Epithelial cell of alveolus of lung (primary cell): ENCODE results near the gene MLH1. TPM values are rescaled to one million over a fixed set of nuclear protein-coding genes. Genes with fewer than 3 reads are reported as not detected.

Experiments
- total RNA-seq: library from RNA; depleted of rRNA; stranded (reverse); fragments of >200 nt; gene quantifications from 2 replicates; pipeline ENCODE4 v1.2.1, GENCODE V29; 2015

The MLH1 gene
- 23.6 and 34.8 TPM in 2 replicates for total RNA-seq

GRCh38 chr3:36993326-36994283, at the start of gene MLH1:
TSS of gene MLH1 (plus strand) at chr3:36993518. CDS start at chr3:36993548, 30 bp downstream.

GRCh38 chr3:36944641-36945270, 48.6 kb upstream of the MLH1 start, which contains the start of gene TRANK1:
TSS of gene TRANK1 (minus strand) at chr3:36945054. CDS start at chr3:36944809, 245 bp downstream.

GRCh38 chr3:36992806-36993325, 452 bp upstream of the MLH1 start, which contains the start of gene EPM2AIP1:
TSS of gene EPM2AIP1 (minus strand) at chr3:36993131. CDS start at chr3:36993077, 54 bp downstream.

Other genes starting within 250 kb of the MLH1 start
- gene DCLK3, start 229.0 kb upstream of the MLH1 start, total RNA-seq = 0.39 TPM in 1 of 2 replicates, not detected in the other
- gene TRANK1, start 48.5 kb upstream of the MLH1 start, total RNA-seq = 5.5 and 6.1 TPM in 2 replicates
- gene EPM2AIP1, start 387 bp upstream of the MLH1 start, total RNA-seq = 5.2 and 15.3 TPM in 2 replicates
- gene LRRFIP2, start 181.1 kb downstream of the MLH1 start, total RNA-seq = 28.4 and 35.1 TPM in 2 replicates
- 22.8 and 27.6 TPM in 2 replicates for gene GOLGA4, start 249.8 kb downstream of the MLH1 start, total RNA-seq